Endothelial cell of umbilical vein (primary cell): Measurements from ENCODE around the gene KCNK10. TPM values are rescaled to one million over a fixed set of nuclear protein-coding genes. Genes with fewer than 3 reads are reported as not detected.

Source experiments
- BruUV-seq: library from RNA; stranded (reverse); fragments of 400-500 nt; replicated peaks from 2 replicates; lab custom pipeline; 2021; lab: Mats Ljungman, UMichigan
- CTCF ChIA-PET: fragments of 300-600, 350-600 bp; sonication (Branson Sonifier 250); formaldehyde crosslinking; loops from one replicate; lab custom pipeline; 2021; ENCODE audit warnings: antibody characterized with exemption, inconsistent platforms; lab: Charles Lee
- POLR2A ChIA-PET: fragments of 300-600, 350-600 bp; sonication (Branson Sonifier 250); formaldehyde crosslinking; loops from one replicate; lab custom pipeline; 2021; ENCODE audit warnings: antibody characterized with exemption, inconsistent platforms; lab: Charles Lee
- DNase-seq: peaks from one replicate; pipeline ENCODE4 v3.0.0-alpha.2; 2011; ENCODE audit warnings: low read depth, low spot score
- FAIRE-seq: peaks from 2 replicates; lab custom pipeline; 2011; peaks lifted over from hg19 to GRCh38; lab: Jason Lieb, UNC
- H2AFZ ChIP-seq: 2 replicates; pipeline ENCODE4 v1.6.0; 2012; ENCODE audit warnings: low read depth, low read length, control low read depth, inconsistent platforms
- H3K27ac ChIP-seq: 2 replicates; pipeline ENCODE4 v1.5.1; 2011; ENCODE audit warnings: low read depth, mild to moderate bottlenecking, control low read depth, low read length, moderate library complexity; ENCODE audit not compliant: insufficient read depth
- H3K27me3 ChIP-seq, 2 experiments: 2 replicates each; pipeline versions ENCODE4 v1.6.0 to v1.6.1; 2011; ENCODE audit warnings: low read length in 2 of 2, mixed read lengths in 1 of 2; ENCODE audit not compliant: control insufficient read depth in 2 of 2, insufficient read depth in 2 of 2
- H3K36me3 ChIP-seq, 2 experiments: 2 replicates in 1 of 2; 3 replicates in 1 of 2; pipeline ENCODE4 v1.5.1; 2011; ENCODE audit warnings: low read length in 2 of 2, mild to moderate bottlenecking in 1 of 2, moderate library complexity in 1 of 2; ENCODE audit not compliant: control insufficient read depth in 2 of 2, insufficient read depth in 2 of 2; ENCODE audit errors: extremely low read depth in 1 of 2
- H3K4me1 ChIP-seq: 3 replicates; pipeline ENCODE4 v1.5.1; 2011; ENCODE audit warnings: mild to moderate bottlenecking, low read length; ENCODE audit not compliant: control insufficient read depth, insufficient read depth; ENCODE audit errors: extremely low read depth
- H3K4me2 ChIP-seq: 2 replicates; pipeline ENCODE4 v1.6.1; 2011; ENCODE audit warnings: low read length, control low read depth, mixed read lengths; ENCODE audit not compliant: insufficient read depth
- H3K4me3 ChIP-seq, 3 experiments: fragments of 200-600 bp in 1 of 3; sonication (generic), shearing (Covaris generic) in 1 of 3; replicated peaks in 1 of 3; 2 replicates each; pipeline ENCODE4 v1.5.1; 2011 to 2016; ENCODE audit warnings: control low read depth in 3 of 3, low read length in 3 of 3, mild to moderate bottlenecking in 2 of 3, inconsistent platforms in 1 of 3, low read depth in 1 of 3, moderate library complexity in 1 of 3; ENCODE audit not compliant: insufficient read depth in 1 of 3
- H3K79me2 ChIP-seq: 2 replicates; pipeline ENCODE4 v1.6.0; 2012; ENCODE audit warnings: low read length, inconsistent platforms; ENCODE audit not compliant: control insufficient read depth, insufficient read depth
- H3K9ac ChIP-seq: replicated peaks from 2 replicates; pipeline ENCODE3; 2011; ENCODE audit warnings: low read length, control low read depth; ENCODE audit not compliant: insufficient read depth; ENCODE audit errors: extremely low read depth
- H3K9me1 ChIP-seq: replicated peaks from 3 replicates; pipeline ENCODE4 v1.6.0; 2011; ENCODE audit warnings: mild to moderate bottlenecking, low read length; ENCODE audit not compliant: control insufficient read depth, insufficient read depth; ENCODE audit errors: extremely low read depth
- H3K9me3 ChIP-seq: replicated peaks from 2 replicates; pipeline ENCODE4 v1.5.1; 2012; ENCODE audit warnings: low read length, inconsistent platforms; ENCODE audit not compliant: control insufficient read depth, insufficient read depth
- H4K20me1 ChIP-seq: replicated peaks from 2 replicates; pipeline ENCODE3; 2011; ENCODE audit warnings: mild to moderate bottlenecking, low read length; ENCODE audit not compliant: control insufficient read depth, insufficient read depth; ENCODE audit errors: extremely low read depth
- EZH2 ChIP-seq: IDR thresholded peaks from 2 replicates; pipeline ENCODE4 v1.6.1; 2012; ENCODE audit warnings: borderline replicate concordance, low read depth, mild to moderate bottlenecking, moderate library complexity, low read length, inconsistent platforms; ENCODE audit not compliant: severe bottlenecking
- FOS ChIP-seq: IDR thresholded peaks from 2 replicates; pipeline ENCODE4 v1.6.1; 2011; ENCODE audit warnings: mild to moderate bottlenecking, low read length, moderate library complexity, borderline replicate concordance; ENCODE audit not compliant: insufficient read depth
- GATA2 ChIP-seq: IDR thresholded peaks from 2 replicates; pipeline ENCODE4 v1.7.0; 2011; ENCODE audit warnings: low read depth, mild to moderate bottlenecking, moderate library complexity, mixed read lengths, low read length; ENCODE audit not compliant: insufficient read length, insufficient read depth
- JUN ChIP-seq: IDR thresholded peaks from 2 replicates; pipeline ENCODE4 v1.6.1; 2011; ENCODE audit warnings: borderline replicate concordance, low read depth; ENCODE audit not compliant: insufficient read length, insufficient read depth
- MYC ChIP-seq: IDR thresholded peaks from one replicate; pipeline ENCODE4 v1.6.1; 2011; ENCODE audit warnings: mild to moderate bottlenecking, low read depth, low read length
- POLR2A ChIP-seq: IDR thresholded peaks from 2 replicates; pipeline ENCODE4 v1.6.1; 2012; ENCODE audit warnings: low read depth, mild to moderate bottlenecking, control low read depth, low read length
- POLR2AphosphoS5 ChIP-seq: IDR thresholded peaks from 2 replicates; pipeline ENCODE4 v1.6.1; 2012; ENCODE audit warnings: low read depth, mild to moderate bottlenecking, control low read depth, low read length, moderate library complexity; ENCODE audit not compliant: insufficient read depth
- dilution Hi-C: fragments of 300-500 bp; cut with MboI; formaldehyde crosslinking; loops from one replicate; pipeline ENCODE4 v1.15.0; 2019; ENCODE audit warnings: low sequenced_read_pairs; ENCODE audit not compliant: extremely low pct_ligation_motif_present
- intact Hi-C: fragments of 100-400 bp; cut with micrococcal nuclease; formaldehyde crosslinking; loops from one replicate; pipeline ENCODE4 v1.10.0; 2022
- polyA plus RNA-seq, 4 experiments: library from polyadenylated mRNA; depleted of rRNA in 3 of 4; stranded (reverse) in 3 of 4; unstranded in 1 of 4; fragments of >200 nt; gene quantifications; 2 replicates each; pipeline versions ENCODE4 v1.2.1 to v1.2.3, GENCODE V29; 2011 to 2012; ENCODE audit warnings: missing spikeins in 1 of 4
- total RNA-seq: library from RNA; stranded (reverse); gene quantifications from 2 replicates; pipeline ENCODE4 v1.2.3, GENCODE V29; 2021
- TF ChIP-seq, protein P1 (sequence below), 2 donors: IDR thresholded peaks; 1 replicate in 1 of 2; 2 replicates in 1 of 2; pipeline ENCODE4 v1.5.1; 2011; ENCODE audit warnings: low read length in 2 of 2, mild to moderate bottlenecking in 2 of 2, moderate library complexity in 2 of 2, control low read depth in 1 of 2, inconsistent platforms in 1 of 2, low read depth in 1 of 2; ENCODE audit not compliant: insufficient read depth in 1 of 2; ENCODE audit errors: extremely low read depth in 1 of 2
- TF ChIP-seq, protein P2 (sequence below): IDR thresholded peaks from 2 replicates; pipeline ENCODE4 v1.6.1; 2011; ENCODE audit not compliant: insufficient read depth, insufficient read length

KCNK10 gene
- total and polyA plus RNA-seq, 2 donors (not counting 3 experiments of a cell fraction or from before 2014, with no cell fraction given): not detected

DNA sequence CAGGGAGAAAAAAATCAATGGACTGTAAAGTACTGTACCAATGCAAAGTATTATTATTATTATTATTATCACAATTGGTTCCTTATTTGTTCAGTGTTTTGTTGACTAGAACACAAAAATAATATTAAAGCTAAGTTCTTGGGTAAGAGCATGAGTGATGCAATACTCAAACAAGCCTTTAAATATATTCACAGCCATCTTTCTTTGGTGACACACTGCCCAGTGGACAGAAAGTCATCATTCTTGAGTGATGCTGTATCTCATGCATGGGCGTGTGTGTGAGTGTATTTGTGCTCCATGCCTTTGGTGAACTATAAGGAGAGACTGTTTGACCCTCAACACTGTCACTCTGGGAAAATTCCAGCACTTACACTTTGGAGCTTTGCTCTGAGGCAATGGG lies 93.6 kb downstream of the KCNK10 start:
- Histone ChIP-seq H3K4me3 (no peak overlapping the region), H3K79me2 (no peaks in the 10 kb centered on the region), H3K4me2 (no peak overlapping the region), H3K4me1 (no peaks in the 10 kb centered on the region), H3K9me3 (no peaks in the 10 kb centered on the region), H3K27ac (no peak overlapping the region), H4K20me1 (no peaks in the 10 kb centered on the region), H3K36me3 (no peaks in the 10 kb centered on the region), H3K9me1 (no peaks in the 10 kb centered on the region), H2AFZ (no peak overlapping the region), H3K27me3 (no peaks in the 10 kb centered on the region), H3K9ac (no peak overlapping the region)
- no peak for TF ChIP-seq MYC
- no peak for TF ChIP-seq FOS
- no peak for TF ChIP-seq POLR2AphosphoS5
- no peak for TF ChIP-seq GATA2
- TF ChIP-seq EZH2: no peak
- TF ChIP-seq, protein P1, sequence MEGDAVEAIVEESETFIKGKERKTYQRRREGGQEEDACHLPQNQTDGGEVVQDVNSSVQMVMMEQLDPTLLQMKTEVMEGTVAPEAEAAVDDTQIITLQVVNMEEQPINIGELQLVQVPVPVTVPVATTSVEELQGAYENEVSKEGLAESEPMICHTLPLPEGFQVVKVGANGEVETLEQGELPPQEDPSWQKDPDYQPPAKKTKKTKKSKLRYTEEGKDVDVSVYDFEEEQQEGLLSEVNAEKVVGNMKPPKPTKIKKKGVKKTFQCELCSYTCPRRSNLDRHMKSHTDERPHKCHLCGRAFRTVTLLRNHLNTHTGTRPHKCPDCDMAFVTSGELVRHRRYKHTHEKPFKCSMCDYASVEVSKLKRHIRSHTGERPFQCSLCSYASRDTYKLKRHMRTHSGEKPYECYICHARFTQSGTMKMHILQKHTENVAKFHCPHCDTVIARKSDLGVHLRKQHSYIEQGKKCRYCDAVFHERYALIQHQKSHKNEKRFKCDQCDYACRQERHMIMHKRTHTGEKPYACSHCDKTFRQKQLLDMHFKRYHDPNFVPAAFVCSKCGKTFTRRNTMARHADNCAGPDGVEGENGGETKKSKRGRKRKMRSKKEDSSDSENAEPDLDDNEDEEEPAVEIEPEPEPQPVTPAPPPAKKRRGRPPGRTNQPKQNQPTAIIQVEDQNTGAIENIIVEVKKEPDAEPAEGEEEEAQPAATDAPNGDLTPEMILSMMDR (IDR thresholded peaks at IDR 0.05; ENCODE audit: extremely low read depth in 1 of 2, insufficient read depth in 1 of 2, low read depth in 1 of 2, low read length in 2 of 2): no peak
- TF ChIP-seq POLR2A: no peak
- TF ChIP-seq JUN: no peak
- TF ChIP-seq, protein P2, sequence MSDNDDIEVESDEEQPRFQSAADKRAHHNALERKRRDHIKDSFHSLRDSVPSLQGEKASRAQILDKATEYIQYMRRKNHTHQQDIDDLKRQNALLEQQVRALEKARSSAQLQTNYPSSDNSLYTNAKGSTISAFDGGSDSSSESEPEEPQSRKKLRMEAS: no peak
- DNase-seq (no peak), FAIRE-seq (no peak)
- BruUV-seq: no TSS peak
- dilution Hi-C loops (no loop called here), intact Hi-C loops (no loop called here)
- ChIA-PET CTCF (no interaction called here), POLR2A (no interaction called here)
